Osteocyte (in vitro differentiated cells): ENCODE measurements around the gene UBXN11. TPM values are rescaled to one million over a fixed set of nuclear protein-coding genes. Genes with fewer than 3 reads are reported as not detected.

Source experiments
- DNase-seq: peaks from one replicate; pipeline ENCODE4 v3.0.0; 2021; ENCODE audit warnings: mixed read lengths; ENCODE audit not compliant: unreplicated experiment; ENCODE audit errors: extremely low spot score
- H3K27ac Mint-ChIP-seq: one replicate; pipeline ENCODE4 v1.8.0; 2021; ENCODE audit warnings: mild to moderate bottlenecking, mixed read lengths; ENCODE audit not compliant: unreplicated experiment
- H3K27me3 Mint-ChIP-seq: one replicate; pipeline ENCODE4 v1.8.0; 2021; ENCODE audit warnings: mixed read lengths; ENCODE audit not compliant: unreplicated experiment
- H3K36me3 Mint-ChIP-seq: one replicate; pipeline ENCODE4 v1.8.0; 2021; ENCODE audit warnings: mixed read lengths; ENCODE audit not compliant: unreplicated experiment
- H3K4me1 Mint-ChIP-seq: one replicate; pipeline ENCODE4 v1.8.0; 2021; ENCODE audit warnings: mixed read lengths; ENCODE audit not compliant: unreplicated experiment
- H3K4me3 Mint-ChIP-seq: one replicate; pipeline ENCODE4 v1.8.0; 2021; ENCODE audit warnings: mild to moderate bottlenecking, moderate library complexity, mixed read lengths; ENCODE audit not compliant: unreplicated experiment
- H3K9me3 Mint-ChIP-seq: one replicate; pipeline ENCODE4 v1.8.0; 2021; ENCODE audit warnings: mixed read lengths; ENCODE audit not compliant: unreplicated experiment
- total RNA-seq: library from RNA; stranded (reverse); gene quantifications from 2 replicates; pipeline ENCODE4 v1.2.1, GENCODE V29; 2021
- TF ChIP-seq, protein P1 (sequence below): fragments of 200-600 bp; sonication (generic); IDR thresholded peaks from 2 replicates; pipeline ENCODE4 v1.5.0; 2021; ENCODE audit warnings: antibody characterized with exemption, mild to moderate bottlenecking, moderate library complexity

UBXN11 gene
- total RNA-seq, 1 donor from 2014 or later = 17.0 TPM

DNA sequence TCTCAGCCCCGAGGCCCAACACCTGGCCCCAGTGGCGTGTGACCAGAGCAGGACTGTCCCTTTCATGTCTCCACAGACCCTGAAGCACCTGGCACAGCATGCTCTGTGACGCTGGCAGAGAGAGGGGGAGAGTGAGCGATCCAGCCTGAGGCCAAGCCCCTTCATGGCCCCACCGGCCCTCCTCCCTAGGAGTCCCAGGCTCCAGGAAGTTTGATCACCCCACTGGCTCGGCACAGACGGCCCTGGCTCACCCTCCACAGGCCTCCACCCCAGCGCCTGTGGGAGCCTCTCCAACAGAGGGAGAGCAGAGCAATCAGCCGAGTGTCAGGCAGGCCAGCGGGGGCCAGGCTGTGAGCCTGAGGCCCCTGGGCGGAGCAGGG lies 15.6 kb downstream of the UBXN11 start:
- Mint-ChIP-seq H3K9me3 (no peaks in the 10 kb centered on the region), H3K36me3 (no peaks in the 10 kb centered on the region), H3K27me3 (no peaks in the 10 kb centered on the region), H3K27ac (no peak overlapping the region), H3K4me3 (no peak overlapping the region), H3K4me1 (peaks cover 9% of the 10 kb centered on the region)
- TF ChIP-seq, protein P1, sequence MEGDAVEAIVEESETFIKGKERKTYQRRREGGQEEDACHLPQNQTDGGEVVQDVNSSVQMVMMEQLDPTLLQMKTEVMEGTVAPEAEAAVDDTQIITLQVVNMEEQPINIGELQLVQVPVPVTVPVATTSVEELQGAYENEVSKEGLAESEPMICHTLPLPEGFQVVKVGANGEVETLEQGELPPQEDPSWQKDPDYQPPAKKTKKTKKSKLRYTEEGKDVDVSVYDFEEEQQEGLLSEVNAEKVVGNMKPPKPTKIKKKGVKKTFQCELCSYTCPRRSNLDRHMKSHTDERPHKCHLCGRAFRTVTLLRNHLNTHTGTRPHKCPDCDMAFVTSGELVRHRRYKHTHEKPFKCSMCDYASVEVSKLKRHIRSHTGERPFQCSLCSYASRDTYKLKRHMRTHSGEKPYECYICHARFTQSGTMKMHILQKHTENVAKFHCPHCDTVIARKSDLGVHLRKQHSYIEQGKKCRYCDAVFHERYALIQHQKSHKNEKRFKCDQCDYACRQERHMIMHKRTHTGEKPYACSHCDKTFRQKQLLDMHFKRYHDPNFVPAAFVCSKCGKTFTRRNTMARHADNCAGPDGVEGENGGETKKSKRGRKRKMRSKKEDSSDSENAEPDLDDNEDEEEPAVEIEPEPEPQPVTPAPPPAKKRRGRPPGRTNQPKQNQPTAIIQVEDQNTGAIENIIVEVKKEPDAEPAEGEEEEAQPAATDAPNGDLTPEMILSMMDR = no peak
- DNase-seq = no peak

DNA sequence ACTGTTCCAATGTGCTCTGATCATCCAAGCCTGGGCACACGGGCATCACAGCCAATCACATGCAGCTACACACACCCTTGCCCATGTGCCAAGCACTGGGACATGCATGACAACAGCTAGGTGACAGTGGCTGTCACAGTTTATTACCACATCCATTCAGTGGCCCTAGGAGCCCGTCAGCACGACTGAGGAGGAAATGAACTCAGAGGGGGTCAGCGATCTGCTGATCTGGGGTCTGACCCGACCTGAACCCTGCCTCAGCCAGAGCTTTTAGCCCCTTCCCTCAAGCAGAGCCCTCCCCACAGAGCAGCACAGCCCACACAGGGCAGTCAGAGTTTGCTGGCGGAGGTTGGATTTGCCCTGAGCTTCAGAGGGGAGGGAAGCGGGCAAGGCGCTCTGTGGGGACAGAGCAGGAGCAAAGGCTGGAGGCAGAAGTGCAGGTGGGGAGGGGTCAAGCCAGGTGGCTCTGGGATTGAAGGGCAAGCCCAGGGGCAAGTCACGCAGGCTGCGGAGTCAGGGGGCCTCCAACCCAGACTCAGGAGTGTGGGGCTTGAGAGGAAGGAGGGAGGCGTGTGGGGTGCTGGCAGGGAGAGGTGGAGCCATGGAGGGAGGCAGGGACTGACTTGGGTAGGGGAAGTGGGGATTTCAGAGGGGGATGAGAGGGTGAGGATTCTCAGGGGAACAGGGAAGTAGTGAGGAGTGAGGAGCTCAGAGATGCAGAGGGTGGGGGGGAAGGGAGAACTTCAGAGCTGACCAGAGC lies 16.1 kb downstream of the UBXN11 start:
- Mint-ChIP-seq H3K4me3 (no peak overlapping the region), H3K27ac (no peak overlapping the region), H3K27me3 (no peaks in the 10 kb centered on the region), H3K9me3 (no peaks in the 10 kb centered on the region), H3K4me1 (peaks cover 9% of the 10 kb centered on the region), H3K36me3 (no peaks in the 10 kb centered on the region)
- TF ChIP-seq, protein P1 = no peak
- no peak for DNase-seq

DNA sequence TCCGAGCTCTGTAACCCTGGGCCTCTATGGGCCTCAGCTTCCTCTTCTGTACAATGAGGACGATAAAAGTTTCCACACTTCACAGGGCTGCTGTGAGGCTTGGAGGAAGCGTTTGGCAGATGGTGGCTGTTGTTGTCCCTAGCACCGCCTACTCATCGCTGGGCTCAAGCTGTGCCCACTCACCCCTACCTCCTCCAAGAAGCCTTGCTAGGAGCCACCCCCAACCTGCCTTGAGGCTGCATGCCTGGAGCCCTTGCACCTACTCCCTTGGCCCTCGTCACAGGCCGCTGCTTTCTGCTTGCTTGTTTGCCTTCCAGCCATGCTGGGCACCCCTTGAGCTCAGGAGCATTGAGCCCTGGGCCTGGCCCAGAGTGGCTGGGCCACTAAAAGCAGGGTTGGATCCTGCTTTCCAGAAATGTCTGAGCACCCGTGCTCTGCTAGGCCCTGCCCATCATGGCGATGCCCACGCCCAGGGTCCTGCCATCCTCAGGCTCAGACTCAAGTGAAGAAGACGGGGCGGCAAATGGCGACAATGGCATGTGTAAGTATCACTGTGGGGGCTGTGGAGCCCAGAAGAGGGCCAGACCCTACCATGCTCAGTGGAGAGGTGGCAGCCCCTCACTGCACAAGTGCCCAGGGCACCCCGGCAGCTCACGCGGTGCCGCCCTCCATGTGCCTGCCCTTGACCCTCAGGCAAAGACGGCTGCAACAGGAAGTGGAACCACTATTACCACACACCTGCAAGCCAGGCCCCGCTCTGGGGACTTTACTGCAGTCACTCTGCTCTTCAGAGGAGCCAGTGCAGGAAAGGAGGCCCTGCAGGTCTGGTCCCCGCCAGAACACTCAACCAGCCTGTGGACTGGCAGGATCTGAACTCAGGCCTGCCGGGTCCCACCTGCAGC lies 17.0 kb downstream of the UBXN11 start:
- Mint-ChIP-seq H3K27me3 (no peaks in the 10 kb centered on the region), H3K4me1 (peaks cover 17% of the 10 kb centered on the region), H3K36me3 (peaks cover 1% of the 10 kb centered on the region), H3K4me3 (no peak overlapping the region), H3K9me3 (no peaks in the 10 kb centered on the region), H3K27ac (no peak overlapping the region)
- TF ChIP-seq, protein P1 = no peak
- no peak for DNase-seq

DNA sequence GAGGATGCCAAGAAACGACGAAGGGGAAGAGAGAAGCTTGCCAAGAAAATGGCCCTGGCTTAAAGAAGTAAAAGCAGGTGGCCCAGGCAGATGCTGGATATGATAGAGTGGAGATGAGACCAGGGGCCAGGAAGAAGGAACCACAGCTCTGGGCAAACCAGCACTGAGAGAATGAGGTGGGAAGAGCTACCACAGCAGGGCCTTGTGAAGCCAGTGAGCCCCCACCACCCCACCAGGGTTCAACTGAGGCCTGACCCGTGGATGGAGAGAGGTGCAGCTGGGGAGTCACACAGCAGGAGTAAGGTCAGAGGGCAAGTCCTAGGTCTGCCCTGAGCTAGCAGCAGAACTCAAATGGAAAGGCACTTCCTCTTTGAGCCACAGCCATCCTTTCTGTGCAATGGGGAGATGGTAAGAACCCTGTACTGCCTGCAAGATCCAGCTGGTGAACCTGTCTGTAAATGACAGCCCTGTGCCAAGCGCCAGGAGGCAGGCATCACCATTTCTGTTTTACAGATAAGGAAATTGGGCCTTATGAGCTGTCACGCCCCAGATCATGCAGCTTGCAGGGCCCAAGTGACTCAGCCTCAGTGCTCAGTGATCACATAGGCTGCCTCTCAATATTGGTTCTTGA lies 18.0 kb downstream of the UBXN11 start:
- TF ChIP-seq, protein P1 = no peak
- Mint-ChIP-seq H3K4me3 (no peak overlapping the region), H3K27ac (no peak overlapping the region), H3K4me1 (peaks cover 22% of the 10 kb centered on the region), H3K27me3 (no peaks in the 10 kb centered on the region), H3K36me3 (peaks cover 1% of the 10 kb centered on the region), H3K9me3 (no peaks in the 10 kb centered on the region)
- no peak for DNase-seq

DNA sequence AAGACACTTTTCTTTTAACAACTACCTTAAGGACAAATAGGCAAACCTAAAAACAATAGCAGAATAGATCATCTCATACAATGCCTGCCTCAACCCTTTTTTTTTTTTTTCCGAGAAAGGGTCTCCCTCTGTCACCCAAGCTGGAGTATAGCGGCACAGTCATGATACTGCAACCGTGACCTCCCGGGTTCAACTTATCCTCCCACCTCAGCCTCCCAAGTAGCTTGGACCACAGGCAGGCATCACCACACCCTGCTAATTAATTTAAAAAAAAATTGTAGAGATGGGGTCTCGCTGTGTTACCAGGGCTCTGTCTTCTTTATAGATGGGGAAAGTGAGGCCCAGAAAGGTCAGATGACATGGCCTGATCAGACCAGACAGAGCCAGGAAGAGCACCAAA lies 18.6 kb downstream of the UBXN11 start:
- no peak overlapping the region for H3K4me3 Mint-ChIP-seq
- peaks cover 26% of the 10 kb centered on the region for H3K4me1 Mint-ChIP-seq
- H3K27ac Mint-ChIP-seq = no peak overlapping the region
- peaks cover 1% of the 10 kb centered on the region for H3K36me3 Mint-ChIP-seq
- H3K27me3 Mint-ChIP-seq = no peaks in the 10 kb centered on the region
- TF ChIP-seq, protein P1 = no peak
- no peaks in the 10 kb centered on the region for H3K9me3 Mint-ChIP-seq
- no peak for DNase-seq
